Loucy (cell line): ENCODE data around the gene MGAM2.

Source experiments
- EZH2phosphoT487 ChIP-seq: fragments of 200-600 bp; IDR thresholded peaks from 2 replicates; pipeline ENCODE4 v1.6.1; 2018; ENCODE audit warnings: antibody characterized with exemption, mild to moderate bottlenecking, moderate library complexity, borderline replicate concordance
- TF ChIP-seq, protein P1 (sequence below): fragments of 200-600 bp; sonication (generic); conservative IDR thresholded peaks from 2 replicates; pipeline ENCODE4 v1.5.1; 2014; ENCODE audit warnings: mild to moderate bottlenecking, antibody characterized with exemption, low read length

DNA sequence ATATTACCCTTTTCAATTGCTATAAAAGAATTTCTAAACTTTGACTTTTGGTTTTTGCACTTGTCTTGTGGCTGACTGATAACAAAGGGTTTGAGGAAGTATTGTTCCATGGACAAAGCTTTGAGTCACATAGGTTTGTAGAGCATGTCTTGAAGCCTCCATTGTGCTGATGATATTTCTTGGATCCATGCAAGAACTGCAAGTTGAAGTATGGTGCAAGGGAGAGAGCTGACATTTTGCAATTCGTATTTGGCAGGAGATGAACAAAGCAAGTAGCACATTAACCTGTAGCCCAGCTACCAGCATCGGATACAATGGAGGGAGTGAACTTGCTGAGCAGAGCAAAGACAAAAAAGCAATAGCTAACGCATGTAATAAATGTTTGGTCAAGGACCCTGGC is 23.4 kb downstream of the MGAM2 start:
- TF ChIP-seq, protein P1, sequence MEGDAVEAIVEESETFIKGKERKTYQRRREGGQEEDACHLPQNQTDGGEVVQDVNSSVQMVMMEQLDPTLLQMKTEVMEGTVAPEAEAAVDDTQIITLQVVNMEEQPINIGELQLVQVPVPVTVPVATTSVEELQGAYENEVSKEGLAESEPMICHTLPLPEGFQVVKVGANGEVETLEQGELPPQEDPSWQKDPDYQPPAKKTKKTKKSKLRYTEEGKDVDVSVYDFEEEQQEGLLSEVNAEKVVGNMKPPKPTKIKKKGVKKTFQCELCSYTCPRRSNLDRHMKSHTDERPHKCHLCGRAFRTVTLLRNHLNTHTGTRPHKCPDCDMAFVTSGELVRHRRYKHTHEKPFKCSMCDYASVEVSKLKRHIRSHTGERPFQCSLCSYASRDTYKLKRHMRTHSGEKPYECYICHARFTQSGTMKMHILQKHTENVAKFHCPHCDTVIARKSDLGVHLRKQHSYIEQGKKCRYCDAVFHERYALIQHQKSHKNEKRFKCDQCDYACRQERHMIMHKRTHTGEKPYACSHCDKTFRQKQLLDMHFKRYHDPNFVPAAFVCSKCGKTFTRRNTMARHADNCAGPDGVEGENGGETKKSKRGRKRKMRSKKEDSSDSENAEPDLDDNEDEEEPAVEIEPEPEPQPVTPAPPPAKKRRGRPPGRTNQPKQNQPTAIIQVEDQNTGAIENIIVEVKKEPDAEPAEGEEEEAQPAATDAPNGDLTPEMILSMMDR, result no peak
- no peak for TF ChIP-seq EZH2phosphoT487
